D721Med (cell line): ENCODE results near the gene AKT3.

Experiments used
- DNase-seq: peaks from one replicate; pipeline ENCODE4 v3.0.0; 2011; ENCODE audit warnings: low spot score; ENCODE audit not compliant: insufficient read length
- FAIRE-seq: peaks from 2 replicates; lab custom pipeline; 2011; peaks lifted over from hg19 to GRCh38; lab: Jason Lieb, UNC
- CTCF ChIP-seq: IDR thresholded peaks from 2 replicates; pipeline ENCODE4 v1.5.1; 2012; ENCODE audit warnings: mild to moderate bottlenecking, control low read depth; ENCODE audit not compliant: insufficient read depth; ENCODE audit errors: missing control alignments

Gene AKT3

DNA sequence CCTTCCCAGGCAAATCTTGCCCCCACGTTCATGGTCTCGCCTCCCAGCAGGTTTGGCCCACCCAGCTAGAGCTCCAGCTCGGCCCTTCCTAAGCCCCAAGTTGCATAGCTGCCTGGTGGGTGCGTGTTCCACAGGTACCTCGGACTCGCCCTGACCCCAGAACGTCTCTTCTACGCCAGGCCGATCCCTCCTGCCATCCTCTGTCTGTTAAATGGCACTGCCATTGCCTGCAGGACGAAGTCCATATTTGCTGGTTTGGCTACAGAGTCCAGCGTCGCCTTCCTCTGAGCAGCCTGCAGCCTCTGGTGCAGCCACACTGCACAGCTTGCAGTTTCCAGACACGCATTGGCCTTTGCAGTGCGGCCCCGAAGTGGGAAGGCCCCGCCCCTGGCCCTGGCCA, 366.1 kb downstream of the AKT3 start:
- TF ChIP-seq CTCF: no peak
- no peak for FAIRE-seq
- no peak for DNase-seq

DNA sequence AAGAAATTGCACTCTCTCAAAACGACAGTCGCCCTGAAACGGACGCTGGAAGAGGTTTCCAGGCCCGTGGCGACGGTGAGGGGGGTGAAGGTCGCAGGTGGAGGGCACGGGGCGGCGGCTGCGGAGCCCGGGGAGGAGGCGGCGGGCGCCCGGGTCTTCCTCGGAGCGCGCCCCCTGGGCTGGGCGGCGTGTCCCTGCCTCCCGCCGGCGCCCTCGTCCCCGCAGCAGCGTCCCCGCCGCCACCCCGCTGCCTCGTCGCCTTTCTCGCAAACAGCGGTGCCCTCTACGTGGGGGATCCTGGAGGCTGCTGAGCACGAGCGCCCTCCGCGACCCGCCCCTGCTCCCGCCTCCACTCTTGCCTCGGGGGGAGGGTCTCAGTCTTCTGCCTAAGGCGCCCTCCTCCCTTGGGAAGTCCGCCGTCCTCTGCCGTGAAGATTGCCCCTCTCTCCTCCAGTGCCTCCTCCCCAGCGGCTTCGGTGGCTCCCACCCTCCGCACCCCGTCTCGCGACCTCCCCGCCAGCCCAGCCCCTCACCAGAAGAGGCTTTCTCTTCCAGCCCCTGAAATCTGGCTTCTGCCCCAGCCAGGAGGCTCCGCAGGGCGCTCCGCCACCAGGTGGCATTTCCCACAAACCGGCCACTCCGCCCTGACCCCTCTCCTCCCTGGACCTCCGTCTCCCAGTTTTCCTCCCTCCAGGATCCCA, 366.8 kb downstream of the AKT3 start:
- DNase-seq (no peak), FAIRE-seq (no peak)
- TF ChIP-seq CTCF: no peak

- DNase-seq (no peak), FAIRE-seq (no peak)
- TF ChIP-seq CTCF: no peak
These were observed 367.7 kb downstream of the AKT3 start for GRCh38 chr1:243482141-243483022.

- no peak for DNase-seq
- no peak for FAIRE-seq
- TF ChIP-seq CTCF: no peak
These were observed 368.9 kb downstream of the AKT3 start for GRCh38 chr1:243481101-243481500.

GRCh38 chr1:243477731-243478290, 372.2 kb downstream of the AKT3 start:
- TF ChIP-seq CTCF: no peak
- no peak for FAIRE-seq
- no peak for DNase-seq

DNA sequence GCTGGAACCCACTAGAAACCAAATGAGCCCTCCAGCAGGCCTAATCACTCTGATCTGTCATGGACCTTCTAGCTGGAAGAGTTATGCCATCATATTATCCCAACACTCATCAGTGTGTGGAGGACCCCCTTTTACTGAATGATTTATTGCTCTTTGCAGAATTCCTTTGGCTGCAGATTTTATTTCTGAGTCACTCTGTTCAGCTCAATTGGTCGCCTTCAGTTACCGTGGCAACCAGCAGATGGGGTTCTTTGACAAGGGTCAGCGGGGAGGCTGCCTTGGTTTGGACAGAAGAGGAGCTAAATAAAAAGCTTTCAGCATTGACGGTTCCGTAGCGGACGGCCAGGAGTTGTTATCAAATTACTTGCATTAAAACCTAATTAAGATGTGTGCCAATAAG, 374.1 kb downstream of the AKT3 start:
- TF ChIP-seq CTCF: peak; percentile 7
- no peak for FAIRE-seq
- no peak for DNase-seq
